K562 (cell line): ENCODE results near the gene ILF2. TPM values are rescaled to one million over a fixed set of nuclear protein-coding genes. Genes with fewer than 3 reads are reported as not detected.

Experiments used
- ARID3B ChIP-seq: fragments of 250-450 bp; sonication (Bioruptor Pico); IDR thresholded peaks from 2 replicates; pipeline ENCODE4 v1.4.0; 2020; ENCODE audit warnings: borderline replicate concordance
- CBX5 ChIP-seq: IDR thresholded peaks from 2 replicates; pipeline ENCODE4 v1.6.1; 2014; ENCODE audit warnings: low read depth, borderline replicate concordance
- CTBP1 ChIP-seq: fragments of 450-650 bp; IDR thresholded peaks from 2 replicates; pipeline ENCODE4 v1.6.1; 2016; ENCODE audit warnings: borderline replicate concordance
- E2F8 ChIP-seq: fragments of 450-650 bp; IDR thresholded peaks from 2 replicates; pipeline ENCODE4 v1.7.1; 2018; ENCODE audit warnings: mild to moderate bottlenecking, low read depth; ENCODE audit not compliant: partially characterized antibody
- FOXO4 ChIP-seq: fragments of 450-650 bp; formaldehyde crosslinking; IDR thresholded peaks from 2 replicates; pipeline ENCODE4 v1.4.0; 2020; ENCODE audit warnings: mild to moderate bottlenecking, moderate library complexity
- MEF2A ChIP-seq: IDR thresholded peaks from 2 replicates; pipeline ENCODE4 v1.6.1; 2011; ENCODE audit warnings: low read depth, mild to moderate bottlenecking, low read length, moderate library complexity; ENCODE audit not compliant: control insufficient read depth
- NELFE ChIP-seq: IDR thresholded peaks from 2 replicates; pipeline ENCODE4 v1.6.1; 2011; ENCODE audit warnings: mild to moderate bottlenecking; ENCODE audit not compliant: insufficient read depth, insufficient read length
- PCBP2 ChIP-seq: fragments of 200-400 bp; formaldehyde crosslinking; IDR thresholded peaks from 2 replicates; pipeline ENCODE4 v1.6.1; 2018; ENCODE audit warnings: low read length, low read depth, mild to moderate bottlenecking, moderate library complexity; ENCODE audit not compliant: poor library complexity, severe bottlenecking
- TGIF2 ChIP-seq: sonication (generic); formaldehyde crosslinking; IDR thresholded peaks from 2 replicates; pipeline ENCODE4 v1.8.1; 2022; ENCODE audit warnings: mild to moderate bottlenecking, missing genetic modification reagents, moderate library complexity
- TOE1 ChIP-seq, 2 experiments: fragments of 450-650 bp in 1 of 2; sonication (generic) in 1 of 2; formaldehyde crosslinking in 1 of 2; IDR thresholded peaks; 2 replicates each; pipeline versions ENCODE4 v1.7.1 to v1.8.0; 2016 to 2022; ENCODE audit warnings: borderline replicate concordance in 2 of 2, mild to moderate bottlenecking in 2 of 2, antibody characterized with exemption in 1 of 2, inconsistent platforms in 1 of 2, low read depth in 1 of 2, missing genetic modification reagents in 1 of 2, moderate library complexity in 1 of 2
- XRCC4 ChIP-seq: IDR thresholded peaks from one replicate; pipeline ENCODE4 v1.6.1; 2011; ENCODE audit not compliant: insufficient read depth, insufficient read length; ENCODE audit errors: extremely low read depth
- ZBTB43 ChIP-seq: sonication (generic); formaldehyde crosslinking; IDR thresholded peaks from 2 replicates; pipeline ENCODE4 v1.8.0; 2023; ENCODE audit warnings: mild to moderate bottlenecking, missing genetic modification reagents
- ZBTB49 ChIP-seq: sonication (generic); formaldehyde crosslinking; IDR thresholded peaks from 2 replicates; pipeline ENCODE4 v1.8.0; 2022; ENCODE audit warnings: missing genetic modification reagents, mild to moderate bottlenecking, borderline replicate concordance
- ZNF165 ChIP-seq: fragments of 250-450 bp; sonication (Bioruptor Pico); IDR thresholded peaks from 2 replicates; pipeline ENCODE4 v1.4.0; 2020; ENCODE audit warnings: borderline replicate concordance
- ZNF445 ChIP-seq: fragments of 250-450 bp; sonication (Bioruptor Pico); IDR thresholded peaks from 2 replicates; pipeline ENCODE4 v1.4.0; 2020; ENCODE audit warnings: low read depth, mild to moderate bottlenecking, moderate library complexity
- ZNF764 ChIP-seq: fragments of 250-450 bp; sonication (Bioruptor Pico); IDR thresholded peaks from 2 replicates; pipeline ENCODE4 v1.4.0; 2020; ENCODE audit warnings: low read depth, mild to moderate bottlenecking, moderate library complexity
- polyA plus RNA-seq, 8 experiments: library from polyadenylated mRNA; depleted of rRNA in 4 of 8; stranded (reverse) in 5 of 8; unstranded in 3 of 8; fragments of >200 nt; fragmentation: Nextera tagmentation in 2 of 8; fragmentation: Illumina TruSeq in 1 of 8; extraction: Ambion mirVana in 2 of 8; extraction: Trizol in 1 of 8; gene quantifications; 2 replicates each; pipeline versions ENCODE4 v1.2.1 to v1.2.3, GENCODE V29; 2011 to 2014; ENCODE audit warnings: inconsistent platforms in 1 of 8, missing spikeins in 1 of 8
- total RNA-seq, 7 experiments: library from RNA; depleted of rRNA in 6 of 7; stranded (reverse); fragments of >200 nt in 6 of 7; fragmentation: Illumina TruSeq in 2 of 7; extraction: Trizol in 2 of 7; gene quantifications; 2 replicates each; pipeline versions ENCODE4 v1.2.1 to v1.2.3, GENCODE V29; 2011 to 2021; ENCODE audit warnings: low replicate concordance in 1 of 7

Gene ILF2
- total and polyA plus RNA-seq, 9 of the 15 experiments (the other 6 are each of a cell fraction or from before 2014, with no cell fraction given), result 282 to 726 (median 474) TPM

GRCh38 chr1:153670859-153671627 lies at the start of gene ILF2 (continued):
- no peak for TF ChIP-seq XRCC4
- TF ChIP-seq PCBP2, result no peak
- TF ChIP-seq ARID3B (CRISPR knock-in tag), result no peak
- TF ChIP-seq ZBTB49 (CRISPR knock-in tag), result 0 out of 2 replicates have a peak, but pooled peaks have one; percentile 39
- no peak for TF ChIP-seq NELFE
- no peak for TF ChIP-seq ZNF165 (CRISPR knock-in tag)
- TF ChIP-seq ZNF445 (CRISPR knock-in tag), result no peak
- TF ChIP-seq ZNF764 (CRISPR knock-in tag), result peak; percentile 87
- TF ChIP-seq TGIF2 (CRISPR knock-in tag), result no peak
- TF ChIP-seq ZBTB43 (CRISPR knock-in tag), result no peak; the same call in 1 of the 2 replicates
- 0 out of 2 replicates have a peak, but pooled peaks have one; percentile 7 for TF ChIP-seq MEF2A
- no peak for TF ChIP-seq FOXO4 (CRISPR knock-in tag)
- no peak for TF ChIP-seq CBX5
- no peak for TF ChIP-seq E2F8
- TF ChIP-seq CTBP1, result peak; percentile 63; the same call in 1 of the 2 replicates
- no peak for TF ChIP-seq TOE1 (IDR thresholded peaks at IDR 0.05; ENCODE audit: borderline replicate concordance)
- TF ChIP-seq TOE1 (CRISPR knock-in tag; IDR thresholded peaks at IDR 0.05; ENCODE audit: borderline replicate concordance, low read depth), result no peak
